HS-27A (cell line): ENCODE data around the gene HSPA6.
"Not testable (repeated sequence)": the region's sequence is repeated elsewhere in the genome, so short reads cannot be mapped to it uniquely, and the experiment has no call there.

ENCODE experiments used
- DNase-seq: peaks from one replicate; pipeline ENCODE4 v3.0.0-alpha.2; 2012; ENCODE audit warnings: low read depth, missing footprints

HSPA6 gene

DNA sequence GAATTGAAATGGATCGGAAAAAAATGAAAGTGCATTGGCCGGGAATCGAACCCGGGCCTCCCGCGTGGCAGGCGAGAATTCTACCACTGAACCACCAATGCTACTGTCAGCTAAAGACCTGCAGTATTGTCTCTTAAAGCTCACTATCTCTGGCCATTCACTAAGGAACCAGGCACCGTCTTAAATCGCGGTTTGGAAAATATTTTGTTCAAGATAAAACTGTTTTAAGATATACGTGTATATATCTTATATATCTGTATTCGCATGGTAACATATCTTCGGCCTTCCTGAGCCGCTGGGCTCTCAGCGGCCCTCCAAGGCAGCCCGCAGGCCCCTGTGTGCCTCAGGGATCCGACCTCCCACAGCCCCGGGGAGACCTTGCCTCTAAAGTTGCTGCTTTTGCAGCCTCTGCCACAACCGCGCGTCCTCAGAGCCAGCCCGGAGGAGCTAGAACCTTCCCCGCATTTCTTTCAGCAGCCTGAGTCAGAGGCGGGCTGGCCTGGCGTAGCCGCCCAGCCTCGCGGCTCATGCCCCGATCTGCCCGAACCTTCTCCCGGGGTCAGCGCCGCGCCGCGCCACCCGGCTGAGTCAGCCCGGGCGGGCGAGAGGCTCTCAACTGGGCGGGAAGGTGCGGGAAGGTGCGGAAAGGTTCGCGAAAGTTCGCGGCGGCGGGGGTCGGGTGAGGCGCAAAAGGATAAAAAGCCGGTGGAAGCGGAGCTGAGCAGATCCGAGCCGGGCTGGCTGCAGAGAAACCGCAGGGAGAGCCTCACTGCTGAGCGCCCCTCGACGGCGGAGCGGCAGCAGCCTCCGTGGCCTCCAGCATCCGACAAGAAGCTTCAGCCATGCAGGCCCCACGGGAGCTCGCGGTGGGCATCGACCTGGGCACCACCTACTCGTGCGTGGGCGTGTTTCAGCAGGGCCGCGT, at the start of gene HSPA6:
HSPA6 (plus strand) TSS at position 724 of the 925 bp plus-strand sequence; CDS start at position 843, 119 bp downstream.
- peak; percentile 65 for DNase-seq

DNA sequence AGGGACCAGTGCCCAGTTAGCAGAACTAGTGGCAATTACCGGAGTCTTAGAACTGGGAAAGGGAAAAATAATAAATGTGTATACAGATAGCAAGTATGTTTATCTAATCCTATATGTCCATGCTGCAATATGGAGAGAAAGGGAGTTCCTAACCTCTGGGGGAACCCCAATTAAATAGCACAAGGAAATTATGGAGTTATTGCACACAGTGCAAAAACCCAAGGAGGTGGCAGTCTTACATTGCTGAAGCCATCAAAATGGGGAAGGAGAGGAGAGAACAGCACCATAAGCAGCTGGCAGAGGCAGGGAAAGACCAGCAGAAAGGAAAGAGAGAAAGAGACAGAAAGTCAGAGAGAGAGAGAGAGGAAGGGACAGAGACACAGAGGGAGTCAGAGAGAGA, 46.6 kb upstream of the HSPA6 start:
- not testable (repeated sequence) for DNase-seq

DNA sequence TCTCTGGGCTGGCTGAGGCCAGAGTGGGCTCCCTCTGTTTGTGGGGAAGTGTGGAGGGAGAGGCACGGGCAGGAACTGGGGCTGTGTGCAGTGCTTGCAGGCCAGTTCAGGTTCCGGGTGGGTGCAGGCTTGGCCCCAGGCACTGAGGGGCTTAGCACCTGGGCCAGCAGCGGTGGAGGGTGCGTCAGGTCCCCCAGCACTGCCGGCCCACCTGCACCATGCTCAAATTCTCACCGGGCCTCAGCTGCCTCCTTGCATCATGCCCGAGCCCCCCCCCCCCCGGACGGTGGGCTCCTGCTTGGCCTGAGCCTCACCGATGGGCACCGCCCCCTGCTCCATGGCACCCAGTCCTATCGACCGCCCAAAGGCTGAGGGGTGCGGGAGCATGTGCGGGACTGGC, 45.4 kb upstream of the HSPA6 start:
- no peak for DNase-seq

DNA sequence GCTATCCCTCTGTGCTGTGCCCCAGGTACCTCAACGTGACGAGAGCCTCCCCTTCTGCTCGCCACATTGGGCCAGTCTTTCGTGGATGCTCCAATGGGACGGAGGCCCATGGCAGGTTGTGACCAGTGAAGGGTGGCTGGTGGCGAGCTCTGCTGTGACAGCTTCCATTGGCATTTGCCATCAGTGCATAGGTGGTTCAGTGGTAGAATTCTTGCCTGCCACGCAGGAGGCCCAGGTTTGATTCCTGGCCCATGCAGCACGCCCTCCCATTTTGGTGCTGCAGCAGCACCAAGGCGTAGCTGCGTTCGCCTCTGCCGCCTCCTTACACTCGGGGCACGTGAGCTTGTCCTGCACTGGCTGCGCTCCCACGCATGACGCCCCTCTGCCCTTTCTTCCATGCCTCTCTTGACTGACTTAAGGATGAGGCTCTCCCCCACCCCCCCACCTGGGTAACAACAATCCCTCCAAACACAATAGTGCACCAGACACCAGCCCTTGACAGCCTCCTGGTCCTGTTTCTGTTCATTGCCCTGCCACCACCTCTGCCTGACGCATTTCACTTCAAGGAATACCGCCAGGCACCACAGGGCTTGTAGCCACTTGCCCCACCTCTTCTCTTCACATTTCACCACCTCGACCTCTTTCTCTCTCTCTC, 43.8 kb upstream of the HSPA6 start:
- DNase-seq, result no peak

DNA sequence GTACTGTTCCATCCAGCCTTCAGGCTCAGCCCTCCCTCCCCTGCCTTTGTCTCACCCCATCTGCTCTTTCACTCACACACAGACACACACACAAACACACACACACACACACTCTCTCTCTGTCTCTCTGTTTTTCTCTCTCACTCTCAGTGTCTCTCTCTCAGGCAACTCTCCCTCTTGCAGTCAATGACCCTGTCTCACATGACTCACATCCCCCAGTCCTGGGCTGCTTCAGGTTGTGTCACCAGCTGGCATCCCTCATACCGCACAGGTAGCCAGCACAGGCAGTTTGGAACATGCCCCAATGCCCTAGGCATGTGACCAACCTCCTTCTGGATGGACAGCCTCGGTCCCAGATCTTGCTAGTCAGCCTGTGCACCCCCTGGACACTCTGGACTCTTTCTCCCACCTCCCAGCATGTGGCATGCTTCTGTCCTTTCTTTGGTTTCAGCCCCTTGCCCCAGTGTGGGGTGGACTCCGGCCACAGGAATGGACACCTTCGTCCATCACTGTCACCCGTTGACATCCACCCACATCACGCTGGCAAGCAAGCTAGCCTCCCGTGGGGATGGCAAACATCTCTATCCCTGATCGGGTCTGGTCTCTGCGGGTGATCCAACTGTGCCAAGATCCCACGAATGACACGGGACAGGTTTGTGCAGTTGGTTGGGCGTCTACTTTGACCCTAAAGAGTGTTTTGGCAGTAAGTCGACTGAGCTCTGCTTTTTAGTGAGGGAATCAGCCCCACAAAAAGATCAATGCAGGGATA, 42.5 kb upstream of the HSPA6 start:
- no peak for DNase-seq

DNA sequence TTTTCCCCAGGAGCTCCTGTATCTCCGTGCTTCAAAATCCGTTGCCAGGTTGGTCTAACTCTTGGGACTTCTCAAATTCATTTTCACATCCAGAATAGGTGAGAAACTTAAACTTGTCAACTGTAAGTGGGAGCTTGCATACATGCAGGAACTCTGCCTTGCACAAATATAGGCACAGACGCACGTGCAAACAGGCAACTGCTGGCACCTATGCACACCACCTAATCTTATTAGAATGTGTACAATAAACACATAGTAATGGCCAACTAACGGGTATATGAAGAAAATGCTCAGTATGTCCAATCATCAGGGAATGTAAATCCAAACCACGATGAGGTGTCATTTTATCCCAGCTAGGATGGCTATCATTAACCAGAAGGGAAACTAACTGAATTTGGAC, 41.7 kb upstream of the HSPA6 start:
- no peak for DNase-seq

DNA sequence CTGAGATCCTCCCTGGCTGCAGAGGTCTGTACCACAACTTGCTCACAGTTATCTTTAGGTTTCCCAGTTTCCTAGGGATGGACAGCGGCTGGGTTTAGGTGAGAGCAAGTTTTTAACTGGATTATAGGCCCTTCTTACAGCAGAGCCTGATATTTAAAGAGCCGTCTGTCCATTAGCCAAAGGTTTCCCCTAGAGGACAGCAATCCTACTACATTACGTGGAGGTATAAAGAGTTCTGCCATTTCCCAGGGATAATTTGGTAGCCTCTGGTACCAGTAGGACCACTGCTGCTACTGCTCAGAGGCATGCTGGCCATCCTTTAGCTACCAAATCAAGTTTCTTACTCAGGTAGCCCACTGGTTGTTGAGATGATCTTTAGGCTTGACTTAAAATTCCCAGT, 41.0 kb upstream of the HSPA6 start:
- DNase-seq, result no peak

DNA sequence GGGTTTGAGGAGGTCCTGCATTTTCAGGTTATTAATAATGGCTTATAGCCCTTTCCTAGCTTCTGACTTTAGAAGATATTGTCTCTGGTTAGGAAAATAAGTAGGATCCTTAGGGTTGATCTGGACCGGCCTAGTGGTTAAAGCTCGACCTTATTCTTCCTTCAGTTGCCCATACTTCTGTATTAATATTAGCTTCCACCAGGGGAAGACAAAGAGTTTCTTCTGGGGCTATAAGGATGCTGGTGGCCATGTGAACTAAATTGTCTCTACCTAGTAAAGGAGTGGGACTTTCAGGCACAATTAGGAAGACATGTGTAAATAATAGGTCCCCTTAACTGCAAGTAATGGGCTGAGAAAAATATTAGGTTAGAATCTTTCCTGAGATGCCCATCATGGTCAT, 39.7 kb upstream of the HSPA6 start:
- no peak for DNase-seq

DNA sequence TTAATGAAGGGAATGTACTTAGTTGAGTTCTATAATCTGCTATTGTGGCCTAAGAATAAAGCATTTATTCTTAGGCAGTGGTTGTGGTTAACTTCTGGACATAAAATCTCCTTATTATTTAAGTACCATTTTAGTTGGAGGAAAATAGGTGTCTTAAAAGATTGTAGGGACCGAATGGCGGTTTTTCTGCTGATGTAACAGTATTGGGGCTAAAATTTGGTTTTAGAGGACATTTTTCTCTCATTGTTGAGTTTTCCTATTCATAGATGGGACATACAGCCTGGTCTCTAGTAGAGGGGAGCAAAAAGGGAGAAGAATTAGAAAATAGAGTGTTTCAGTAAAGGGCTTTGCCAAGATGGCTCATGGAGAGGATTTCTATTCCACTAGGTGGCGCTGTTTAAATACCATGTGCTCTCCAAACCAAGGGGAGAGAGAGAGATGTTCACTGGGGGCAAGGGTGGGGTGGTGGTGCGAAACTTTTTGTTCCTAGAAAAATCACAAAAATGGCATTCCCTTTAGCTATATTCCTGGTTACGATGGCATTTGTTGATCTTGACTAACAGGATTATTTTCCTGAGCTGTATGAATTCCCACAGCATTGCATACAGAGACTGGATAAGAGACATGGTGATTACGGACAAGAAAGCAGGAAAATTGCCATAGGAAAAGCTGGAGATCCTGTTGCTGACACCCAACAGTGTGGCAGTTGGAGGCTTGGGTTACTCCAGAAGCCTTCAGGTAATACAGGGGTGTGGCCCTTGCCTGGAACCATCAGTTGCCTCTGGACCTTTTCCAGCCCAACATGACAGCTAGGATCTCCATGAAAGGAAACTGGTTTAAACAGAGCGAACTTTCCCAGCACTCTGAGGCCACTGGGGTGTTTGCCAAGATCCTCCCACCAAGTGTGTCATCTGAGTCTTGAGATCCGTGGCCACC, 37.3 kb upstream of the HSPA6 start:
- DNase-seq, result peak; percentile 49

DNA sequence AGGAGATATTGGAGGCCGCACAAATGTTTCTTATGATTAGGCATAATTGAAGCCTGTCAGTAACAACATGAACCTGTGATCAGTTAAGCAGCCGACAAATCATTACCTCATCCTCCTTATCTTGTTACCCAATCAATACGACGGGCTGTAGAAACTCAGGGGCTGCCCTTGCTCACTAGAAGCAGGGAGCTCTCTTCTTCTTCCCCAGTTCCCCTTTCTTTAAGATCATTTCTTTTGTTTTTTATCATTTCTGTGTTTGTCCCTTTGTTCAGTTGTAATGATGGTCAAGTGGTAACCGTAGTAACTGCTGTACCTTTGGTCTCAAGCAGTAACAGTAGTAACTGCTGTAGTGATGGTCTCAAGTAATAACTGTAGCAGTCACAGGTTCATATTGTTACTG, 32.9 kb upstream of the HSPA6 start:
- no peak for DNase-seq

DNA sequence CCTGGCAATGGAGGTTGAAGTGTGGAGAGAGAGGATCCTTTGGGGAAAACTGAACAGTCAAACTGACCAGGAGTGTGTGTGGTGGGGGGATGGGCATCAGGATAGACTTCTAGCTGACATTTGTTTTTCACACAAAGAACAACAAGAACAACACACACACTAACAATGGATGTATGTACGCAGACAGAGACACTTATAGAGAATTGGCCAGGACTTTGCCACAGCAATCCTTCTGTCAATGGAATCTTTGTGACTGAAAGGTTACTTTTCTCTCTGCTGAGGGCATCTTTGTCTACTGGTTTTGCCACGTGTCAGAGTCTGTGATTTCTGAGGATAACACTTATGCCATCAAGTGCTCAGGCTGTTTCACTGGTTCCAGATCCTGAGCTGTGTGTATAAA, 31.5 kb upstream of the HSPA6 start:
- DNase-seq, result no peak

DNA sequence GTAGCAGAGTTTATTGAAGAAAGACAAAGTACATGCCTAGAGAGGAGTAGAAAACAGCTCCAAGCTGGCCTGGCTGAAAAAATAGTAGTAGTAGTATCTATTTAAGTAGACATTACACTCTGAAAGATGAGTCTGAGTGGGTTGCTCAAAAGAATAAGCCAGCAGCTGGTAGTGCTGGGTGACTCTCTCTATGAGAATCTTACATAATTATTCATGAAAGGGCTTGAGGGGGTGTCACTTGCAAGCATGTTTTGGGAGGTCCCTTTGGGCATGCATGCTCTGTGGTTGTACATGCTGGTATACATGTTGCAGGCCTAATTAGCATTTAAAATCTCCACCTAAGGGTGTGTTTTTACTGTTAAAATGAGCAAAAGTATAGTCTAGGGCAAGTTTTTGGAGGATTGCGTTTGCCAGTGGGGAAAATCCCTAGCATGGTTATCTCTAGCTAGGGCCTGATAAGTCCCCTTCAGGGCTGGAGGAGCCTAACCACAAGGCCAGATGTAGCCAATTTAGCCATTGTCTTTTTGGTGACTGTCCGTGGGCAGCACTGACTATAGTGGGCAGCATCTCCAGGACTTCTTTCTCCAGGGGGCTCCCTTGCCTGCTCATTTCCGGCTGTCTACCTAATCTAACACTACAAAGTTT, 30.1 kb upstream of the HSPA6 start:
- no peak for DNase-seq

DNA sequence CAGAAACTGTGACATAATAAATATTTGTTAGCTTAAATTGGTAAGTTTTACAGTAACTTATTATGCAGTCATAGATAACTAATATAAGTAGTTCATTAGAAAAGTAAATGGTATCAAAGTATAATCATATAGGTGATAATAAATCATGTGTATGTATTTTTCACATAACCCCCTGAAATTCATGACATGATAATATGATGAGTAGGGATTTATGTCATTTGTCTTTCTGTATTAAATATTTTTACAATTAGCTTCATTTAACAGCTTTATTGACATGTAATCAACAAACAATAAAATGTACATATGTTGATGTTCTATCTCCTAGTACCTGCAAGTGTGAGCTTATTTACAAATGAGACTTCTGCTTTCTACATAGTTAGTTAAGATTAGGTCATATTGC, 28.9 kb upstream of the HSPA6 start:
- DNase-seq, result no peak

DNA sequence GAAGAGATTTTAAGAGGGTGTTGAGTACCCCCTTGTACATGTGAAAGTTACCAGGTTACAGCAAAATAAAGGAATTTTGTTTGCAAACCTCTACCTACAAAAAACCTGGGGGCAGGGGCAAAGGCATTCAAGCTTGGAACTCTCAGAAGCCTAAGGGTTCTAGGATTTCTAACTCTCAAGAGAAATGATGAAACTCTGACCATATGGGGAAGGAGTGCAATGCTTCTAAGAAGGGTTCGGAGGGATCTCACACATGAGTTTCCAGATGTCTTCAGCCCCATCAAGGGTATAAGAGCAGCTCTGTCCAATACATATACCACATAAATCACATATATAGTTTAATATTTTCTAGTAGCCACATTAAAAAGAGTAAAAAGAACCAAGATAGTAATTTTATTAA, 26.4 kb upstream of the HSPA6 start:
- DNase-seq, result no peak

DNA sequence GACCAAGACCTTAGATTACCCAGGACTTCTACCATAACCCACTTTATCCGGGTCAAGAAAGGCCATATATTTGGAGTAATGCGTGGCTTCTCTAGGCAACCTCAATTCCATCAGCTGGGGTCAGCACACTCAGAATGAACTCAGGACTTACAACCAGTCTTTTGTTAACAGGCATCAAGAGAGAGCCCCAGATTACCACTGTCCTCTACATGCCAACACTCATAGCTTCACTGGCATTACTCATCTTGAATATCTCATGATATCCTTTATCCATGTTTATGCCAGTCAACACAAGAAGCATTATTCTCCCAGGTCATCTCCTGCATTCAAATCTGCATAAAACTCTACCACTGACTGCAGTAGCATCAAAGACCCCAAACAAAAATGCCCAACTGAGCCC, 25.7 kb upstream of the HSPA6 start:
- DNase-seq, result no peak

DNA sequence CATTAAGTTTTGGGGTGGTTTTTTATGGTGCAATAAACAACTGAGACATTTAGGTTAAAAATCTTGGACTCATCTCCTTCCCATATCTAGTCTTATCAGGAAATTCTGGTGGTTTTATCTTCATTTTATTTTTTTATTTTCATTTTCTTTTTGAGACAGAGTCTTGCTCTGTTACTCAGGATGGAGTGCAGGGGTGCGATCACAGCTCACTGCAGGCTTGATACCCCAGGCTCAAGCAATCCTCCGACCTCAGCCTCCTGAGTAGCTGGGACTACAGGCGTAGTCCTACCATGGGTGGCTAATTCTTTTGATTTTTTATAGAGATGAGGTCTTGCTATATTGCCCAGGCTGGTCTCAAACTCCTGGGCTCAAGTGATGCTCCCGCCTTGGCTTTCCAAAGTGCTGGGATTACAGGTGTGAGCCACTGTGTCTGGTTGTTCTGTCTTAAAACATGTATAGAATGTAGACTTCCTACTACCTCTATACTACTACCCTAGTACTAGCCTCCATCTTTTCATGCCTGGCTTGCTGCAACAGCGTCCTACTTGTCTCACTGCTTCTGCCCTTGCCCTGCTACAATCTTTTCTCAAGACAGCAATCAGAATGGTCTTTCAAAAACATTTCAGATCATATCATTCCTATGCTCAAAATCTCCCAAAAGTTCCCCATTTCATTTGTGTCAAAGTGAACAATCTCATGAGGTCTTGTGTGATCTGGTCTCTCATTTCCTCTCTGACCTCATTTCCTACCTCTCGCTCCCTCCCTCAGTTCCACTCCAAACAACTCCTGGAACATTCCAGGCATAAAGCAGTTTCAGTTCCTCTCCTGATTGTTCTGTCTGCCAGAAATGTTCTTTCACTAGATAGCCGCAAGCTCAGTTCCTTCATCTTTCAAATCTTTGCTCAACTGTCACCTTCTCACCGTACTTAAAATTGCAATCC, 25.0 kb upstream of the HSPA6 start:
- no peak for DNase-seq

DNA sequence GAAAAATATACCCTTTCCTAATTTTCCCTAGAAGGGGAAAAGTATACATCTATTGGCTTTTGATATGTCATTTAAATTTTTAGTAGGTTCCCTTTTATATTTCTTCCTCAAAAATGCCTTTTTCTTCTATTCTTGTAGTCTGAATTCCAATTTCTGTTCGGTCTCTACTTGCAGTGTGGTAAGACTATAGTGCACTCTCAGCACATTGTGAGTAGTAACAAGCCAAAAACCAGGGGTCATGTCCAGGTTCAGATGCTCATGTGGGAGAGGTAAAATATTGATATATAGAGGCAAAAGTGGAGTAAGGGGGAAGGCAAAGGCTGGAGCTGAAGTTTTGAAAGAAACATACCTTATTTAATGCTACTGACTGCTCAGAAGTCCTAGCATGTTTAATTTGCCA, 23.1 kb upstream of the HSPA6 start:
- no peak for DNase-seq

DNA sequence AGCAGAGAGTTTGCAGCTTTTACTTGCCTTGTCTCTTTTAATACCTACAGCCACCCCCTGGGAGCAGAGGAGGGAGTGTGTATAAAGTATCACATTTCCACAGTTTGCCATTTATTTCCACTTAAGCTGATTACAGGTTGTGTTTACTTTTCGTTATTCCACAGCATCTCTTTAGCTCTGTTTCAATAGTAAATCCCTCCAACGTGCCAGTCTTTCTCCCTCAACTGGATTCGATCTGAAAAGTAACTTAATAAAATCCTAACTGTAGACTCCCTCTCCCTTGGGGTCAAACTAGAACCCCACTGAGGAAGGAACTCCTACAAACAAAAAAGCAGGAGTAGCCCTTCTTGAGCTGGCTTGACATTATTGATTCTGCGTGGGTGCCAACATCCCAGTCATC, 22.2 kb upstream of the HSPA6 start:
- DNase-seq, result no peak

DNA sequence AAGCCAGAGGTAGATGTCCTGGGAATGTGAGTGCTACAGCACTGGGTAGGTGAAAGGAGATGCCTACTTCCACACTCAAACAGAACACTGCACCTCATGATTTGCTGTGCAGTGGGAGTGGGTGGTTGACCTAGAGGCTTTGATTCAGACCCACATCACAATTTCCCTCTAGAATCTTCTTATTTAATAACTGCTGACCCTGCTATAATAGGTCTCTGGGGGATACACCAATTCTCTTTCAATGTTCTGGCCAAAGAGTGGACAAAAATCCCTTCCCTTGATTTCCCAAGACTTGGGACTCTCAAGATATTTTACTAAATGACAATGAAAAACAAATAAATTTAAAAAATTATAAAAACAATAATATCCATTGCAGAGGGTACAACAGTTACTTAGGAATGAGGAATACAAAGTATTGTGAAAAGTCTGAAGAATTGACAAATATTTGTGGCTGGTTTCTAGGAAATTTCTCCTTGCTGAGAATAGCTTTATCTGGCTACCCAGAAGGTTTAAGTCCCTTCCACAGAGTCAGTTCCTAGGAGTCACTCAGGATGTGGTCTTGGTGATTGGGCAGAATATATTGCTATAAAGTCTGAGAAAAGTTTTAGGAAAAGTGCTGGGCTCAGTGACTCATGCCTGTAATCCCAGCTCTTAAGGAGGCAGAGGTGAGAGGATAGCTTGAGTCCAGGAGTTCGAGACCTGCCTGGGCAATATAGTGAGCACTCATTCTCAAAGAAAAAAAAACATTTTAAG, 21.5 kb upstream of the HSPA6 start:
- peak; percentile 17 for DNase-seq
